Choroid plexus epithelial cell (primary cell): Measurements from ENCODE around the gene STMND1.

Experiments
- DNase-seq: peaks from one replicate; pipeline ENCODE4 v3.0.0-alpha.2; 2010; ENCODE audit warnings: low read depth
- H3K4me3 ChIP-seq: 2 replicates; pipeline ENCODE4 v1.5.1; 2011; ENCODE audit warnings: low read depth, mild to moderate bottlenecking, control low read depth, low read length, moderate library complexity
- CTCF ChIP-seq: conservative IDR thresholded peaks from 2 replicates; pipeline ENCODE4 v1.5.1; 2011; ENCODE audit warnings: low read depth, mild to moderate bottlenecking, control low read depth, inconsistent platforms, low read length, moderate library complexity

Gene STMND1

DNA sequence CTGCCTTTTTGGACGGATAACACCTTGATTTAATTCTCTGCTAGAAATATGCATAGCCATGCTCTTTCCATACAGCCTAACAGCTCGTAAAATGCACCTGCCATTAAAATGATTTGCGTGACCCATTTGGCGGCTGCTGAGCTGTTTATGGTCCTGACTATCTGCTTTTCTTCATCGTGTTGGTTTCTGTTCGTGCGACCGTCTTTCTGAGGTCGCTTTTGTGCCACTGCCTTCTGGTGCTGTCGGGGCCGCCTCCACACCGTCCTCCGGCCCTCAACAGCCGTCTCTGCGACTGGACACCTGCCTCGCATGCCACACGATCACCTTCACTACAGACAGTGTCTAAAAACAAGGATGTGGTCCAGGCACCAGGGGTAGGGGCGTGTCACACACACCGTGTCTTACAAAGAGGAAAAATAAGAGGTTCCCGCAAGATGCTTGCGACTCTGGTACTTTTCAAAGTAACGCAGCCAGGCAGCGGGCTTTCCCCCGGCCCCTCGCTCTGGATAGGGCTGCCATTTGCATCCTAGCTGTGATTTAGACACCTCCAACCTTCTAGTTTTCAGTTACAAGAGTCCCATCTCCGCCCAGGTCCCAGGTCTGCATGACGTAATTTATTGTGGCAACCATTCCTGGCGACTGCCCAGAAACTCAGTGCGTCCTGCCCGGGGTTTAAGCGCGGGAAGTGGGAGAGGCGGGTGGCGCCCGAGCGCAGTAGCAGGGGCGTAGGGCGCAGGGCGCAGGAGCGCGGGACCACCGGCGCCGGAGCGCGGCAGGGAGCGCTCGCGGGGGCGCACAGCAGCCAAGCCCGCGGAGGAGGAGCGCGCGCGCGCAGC lies at the start of gene STMND1:
Gene STMND1 (plus strand): TSS at position 629 of the 836 bp plus-strand sequence. CDS start 208 bp downstream, outside the sequence.
- TF ChIP-seq CTCF, result no peak
- DNase-seq, result peak; percentile 28

DNA sequence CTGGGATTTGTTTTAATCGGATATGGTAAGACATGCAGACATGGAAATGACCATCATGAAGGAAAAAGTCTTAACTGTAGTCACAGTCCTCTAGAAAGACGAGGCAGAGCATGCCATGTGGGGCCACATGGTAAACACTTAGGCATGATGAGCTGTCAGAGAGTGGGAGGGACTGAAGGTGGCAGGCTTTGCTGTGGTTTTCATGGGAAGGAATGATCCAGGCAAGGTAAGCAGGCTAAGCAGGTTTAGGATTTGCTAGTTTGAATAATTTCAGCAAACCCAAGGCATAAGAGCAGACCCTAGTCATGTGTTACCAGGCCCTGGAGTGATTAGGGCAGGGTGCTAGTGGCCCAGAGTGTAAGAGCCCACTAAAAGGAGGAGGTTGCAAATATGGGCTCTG lies 47.2 kb upstream of the STMND1 start:
- no peak for DNase-seq
- no peak overlapping the region for H3K4me3 ChIP-seq
- no peak for TF ChIP-seq CTCF

More for the DNA sequence above, at the start of gene STMND1:
- peak within 1 kb of the TSS; percentile 43 for H3K4me3 ChIP-seq

DNA sequence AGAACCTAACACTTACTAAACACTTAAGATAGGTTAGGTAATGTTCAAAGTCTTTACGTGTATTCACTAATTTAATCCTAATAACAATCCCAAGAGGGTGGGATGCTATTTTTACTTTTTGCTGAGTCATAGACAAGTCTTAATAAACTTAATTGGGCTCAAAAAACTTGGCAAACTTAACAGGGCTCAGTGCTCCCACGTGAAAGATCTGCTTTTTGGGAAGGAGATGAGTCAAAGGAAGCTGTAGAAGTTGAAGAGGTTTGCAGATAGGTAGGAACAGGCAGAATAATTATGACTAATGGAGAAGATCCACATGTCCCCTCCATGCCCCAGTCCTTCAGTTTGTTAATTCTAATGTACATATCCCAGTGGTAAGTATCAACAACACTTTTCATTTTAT lies 44.5 kb upstream of the STMND1 start:
- TF ChIP-seq CTCF, result no peak
- DNase-seq, result no peak
- H3K4me3 ChIP-seq, result no peak overlapping the region

- TF ChIP-seq CTCF, result no peak
- H3K4me3 ChIP-seq, result no peak overlapping the region
- no peak for DNase-seq
Measured at GRCh38 chr6:17058550-17058949, 43.3 kb upstream of the STMND1 start.

GRCh38 chr6:17059022-17059421 lies 42.8 kb upstream of the STMND1 start:
- TF ChIP-seq CTCF, result no peak
- DNase-seq, result no peak
- H3K4me3 ChIP-seq, result no peak overlapping the region

- TF ChIP-seq CTCF, result no peak
Measured at GRCh38 chr6:17059850-17060249, 42.0 kb upstream of the STMND1 start.

GRCh38 chr6:17061097-17061496 lies 40.8 kb upstream of the STMND1 start:
- H3K4me3 ChIP-seq, result no peak overlapping the region
- TF ChIP-seq CTCF, result no peak
- DNase-seq, result no peak

More at GRCh38 chr6:17059850-17060249, 42.0 kb upstream of the STMND1 start:
- H3K4me3 ChIP-seq, result no peak overlapping the region
- no peak for DNase-seq
